Astrocyte of the cerebellum (primary cell): ENCODE measurements around the gene DNMT3A.

Experiments
- DNase-seq: peaks from one replicate; pipeline ENCODE4 v3.0.0-alpha.2; 2011; ENCODE audit warnings: low read depth
- H3K4me3 ChIP-seq: 2 replicates; pipeline ENCODE4 v1.5.1; 2011; ENCODE audit warnings: mild to moderate bottlenecking, low read depth, low read length, moderate library complexity
- CTCF ChIP-seq: IDR thresholded peaks from 2 replicates; pipeline ENCODE4 v1.5.1; 2012; ENCODE audit warnings: low read length, low read depth, moderate library complexity, mild to moderate bottlenecking; ENCODE audit errors: missing control alignments
- in situ Hi-C: cut with HindIII; loops from 2 replicates; pipeline ENCODE4 v1.10.0; 2017; ENCODE audit warnings: low sequenced_read_pairs

Gene DNMT3A

DNA sequence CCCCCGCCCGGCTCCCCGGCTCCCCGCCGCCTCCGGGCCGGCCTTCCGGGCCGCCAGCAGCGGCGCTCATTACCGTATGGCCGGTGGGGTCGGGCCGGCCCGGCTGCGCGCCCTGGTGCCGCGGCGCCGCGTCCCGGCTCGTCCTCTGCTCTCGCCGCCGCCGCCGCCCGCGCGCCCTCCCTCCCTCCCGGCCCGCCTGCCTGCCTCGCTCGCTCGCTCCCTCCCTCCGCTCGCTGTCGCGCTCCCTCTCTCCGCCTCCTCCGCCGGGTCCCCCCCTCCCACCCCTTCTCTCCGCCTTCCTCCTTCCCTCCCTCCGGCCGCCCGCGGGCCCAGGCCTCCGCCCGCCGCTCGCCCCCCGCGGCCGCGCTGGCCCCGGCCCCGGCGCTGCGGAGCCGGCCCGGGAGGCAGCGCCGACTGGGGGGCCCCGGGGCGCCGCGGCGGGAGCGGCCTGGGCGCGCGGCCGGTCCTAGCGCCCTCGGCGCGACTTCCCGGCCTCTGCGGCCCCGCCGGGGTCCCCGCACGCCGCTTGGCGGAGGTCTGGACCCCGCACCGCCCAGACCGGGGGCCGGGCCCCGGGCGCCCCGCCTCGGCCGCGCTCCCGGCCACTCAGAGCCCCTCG lies at the start of gene DNMT3A:
DNMT3A (minus strand) TSS at position 173 of the 619 bp plus-strand sequence. CDS start 27,941 bp downstream, outside the sequence.
- in situ Hi-C loops: no loop called here
- TF ChIP-seq CTCF: no peak
- peak within 1 kb of the TSS; percentile 54 for H3K4me3 ChIP-seq
- peak; percentile 15 for DNase-seq

DNA sequence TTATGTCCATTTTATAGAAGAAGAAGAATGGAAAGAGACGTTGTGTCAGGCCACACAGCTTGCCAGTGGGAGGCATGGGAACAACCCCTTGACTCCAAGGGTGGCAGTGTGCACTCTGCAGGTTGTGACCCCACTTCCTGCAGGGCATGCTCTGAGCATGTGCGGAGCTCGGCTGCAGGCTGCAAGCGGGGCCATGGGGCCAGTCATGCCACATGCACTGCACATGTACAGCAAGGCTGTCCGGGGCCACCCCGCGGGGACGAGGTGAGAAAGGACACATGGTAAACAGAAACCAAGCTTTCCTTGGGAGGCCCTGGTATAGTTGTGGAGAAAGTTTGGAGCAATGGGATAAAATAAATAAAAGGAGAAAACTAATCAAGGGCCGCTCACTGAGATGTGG lies 47.4 kb upstream of the DNMT3A start:
- no peak for DNase-seq
- H3K4me3 ChIP-seq: no peak overlapping the region
- in situ Hi-C loops: no loop called here
- TF ChIP-seq CTCF: no peak

- DNase-seq: no peak
- in situ Hi-C loops: no loop called here
- no peak for TF ChIP-seq CTCF
- H3K4me3 ChIP-seq: no peak overlapping the region
Measured at GRCh38 chr2:25388491-25388890, 46.8 kb upstream of the DNMT3A start.

DNA sequence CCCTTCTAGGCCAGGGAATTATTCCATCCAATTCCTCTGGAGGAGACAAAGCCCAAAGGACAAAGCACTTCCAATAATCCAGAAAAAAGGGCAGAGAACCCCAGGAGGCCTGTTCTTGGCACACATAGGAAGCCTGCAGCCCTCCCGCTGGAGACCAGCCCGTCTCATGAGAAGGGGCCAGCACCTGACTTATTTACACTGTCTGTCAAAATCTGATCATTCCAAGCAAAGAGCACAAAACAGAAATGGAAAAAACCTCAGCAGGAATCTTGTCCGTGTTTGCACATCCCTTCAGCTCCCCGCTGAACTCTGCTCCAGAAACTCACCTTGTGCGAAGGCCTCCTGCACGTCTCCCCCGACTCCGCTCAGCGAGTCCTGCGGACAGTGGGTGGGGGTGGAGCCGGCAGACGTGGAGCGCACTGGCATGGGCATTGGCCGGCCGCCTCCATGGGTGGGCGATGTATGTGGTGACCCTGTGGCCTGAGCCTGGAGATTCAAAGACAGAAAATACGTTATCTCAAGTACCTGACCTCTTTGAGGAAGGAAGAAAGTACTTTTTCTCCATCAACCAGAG lies 46.2 kb upstream of the DNMT3A start:
- DNase-seq: no peak
- no peak for TF ChIP-seq CTCF
- in situ Hi-C loops: no loop called here
- no peak overlapping the region for H3K4me3 ChIP-seq

DNA sequence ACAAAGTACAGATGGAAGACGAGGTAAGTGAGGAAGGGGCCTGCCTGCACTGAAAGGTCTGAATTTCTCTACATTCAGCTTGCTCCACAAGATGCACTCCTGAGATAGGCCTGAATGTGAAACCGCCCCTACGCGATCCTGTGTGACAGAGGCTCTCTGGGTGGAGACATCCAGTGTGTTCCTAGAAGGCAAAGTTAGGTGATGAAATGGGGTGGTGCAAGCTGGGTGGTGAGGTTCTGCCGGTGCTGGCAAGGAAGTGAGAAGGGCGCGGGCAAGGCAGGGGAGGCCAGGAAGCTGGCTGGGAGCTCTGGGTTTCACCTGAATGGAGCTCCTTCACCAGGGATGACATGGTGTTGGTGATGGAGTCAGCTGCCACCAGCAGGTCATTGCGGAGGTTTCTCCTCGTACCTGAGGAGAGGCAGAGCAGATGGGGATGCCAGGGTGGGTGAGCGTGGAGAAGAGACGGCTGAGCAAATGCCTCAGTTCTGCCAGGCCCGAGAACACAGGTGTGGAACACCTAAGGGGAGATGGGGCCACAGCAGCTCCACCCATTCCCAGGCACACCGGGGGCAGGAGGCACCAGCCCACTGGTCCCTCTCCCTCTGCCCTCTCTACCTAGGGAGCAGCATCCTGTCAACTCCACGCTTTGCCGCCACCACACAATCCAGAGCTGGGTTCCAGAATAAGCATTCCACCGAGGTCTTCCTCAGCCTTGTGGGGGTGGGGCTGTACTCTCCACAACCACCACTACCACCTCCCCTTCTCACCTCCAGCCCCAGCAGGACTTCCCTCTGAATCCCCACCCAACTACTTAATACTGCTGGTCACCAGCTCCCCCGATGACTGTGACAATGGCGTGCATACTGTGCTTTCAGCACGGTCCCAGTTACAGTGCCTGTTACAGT lies 45.5 kb upstream of the DNMT3A start:
- no peak for DNase-seq
- in situ Hi-C loops: no loop called here
- H3K4me3 ChIP-seq: no peak overlapping the region
- TF ChIP-seq CTCF: no peak

GRCh38 chr2:25385910-25386309 lies 44.2 kb upstream of the DNMT3A start:
- no peak for DNase-seq

More at GRCh38 chr2:25385910-25386309, 44.2 kb upstream of the DNMT3A start:
- in situ Hi-C loops: no loop called here
- no peak overlapping the region for H3K4me3 ChIP-seq
- no peak for TF ChIP-seq CTCF
